Mononuclear cell (primary cell): ENCODE data around the gene ADTRP. TPM values are rescaled to one million over a fixed set of nuclear protein-coding genes. Genes with fewer than 3 reads are reported as not detected.

Experiments
- H3K27me3 ChIP-seq: 2 replicates; pipeline ENCODE4 v1.6.0; 2011; ENCODE audit warnings: low read length, control low read depth; ENCODE audit not compliant: insufficient read depth
- H3K4me1 ChIP-seq: 2 replicates; pipeline ENCODE4 v1.5.1; 2011; ENCODE audit warnings: mild to moderate bottlenecking, low read length, control low read depth; ENCODE audit not compliant: insufficient read depth
- H3K4me3 ChIP-seq: 2 replicates; pipeline ENCODE4 v1.5.1; 2011; ENCODE audit warnings: mild to moderate bottlenecking, low read length, moderate library complexity
- H3K9me3 ChIP-seq: 2 replicates; pipeline ENCODE4 v1.5.1; 2011; ENCODE audit warnings: low read depth, mild to moderate bottlenecking, control low read depth, low read length
- total RNA-seq: library from RNA; depleted of rRNA; stranded (reverse); fragments of >200 nt; gene quantifications from one replicate; pipeline ENCODE4 v1.2.3, GENCODE V29; 2012

Gene ADTRP
- total RNA-seq, 1 donor = 32.7 TPM

DNA sequence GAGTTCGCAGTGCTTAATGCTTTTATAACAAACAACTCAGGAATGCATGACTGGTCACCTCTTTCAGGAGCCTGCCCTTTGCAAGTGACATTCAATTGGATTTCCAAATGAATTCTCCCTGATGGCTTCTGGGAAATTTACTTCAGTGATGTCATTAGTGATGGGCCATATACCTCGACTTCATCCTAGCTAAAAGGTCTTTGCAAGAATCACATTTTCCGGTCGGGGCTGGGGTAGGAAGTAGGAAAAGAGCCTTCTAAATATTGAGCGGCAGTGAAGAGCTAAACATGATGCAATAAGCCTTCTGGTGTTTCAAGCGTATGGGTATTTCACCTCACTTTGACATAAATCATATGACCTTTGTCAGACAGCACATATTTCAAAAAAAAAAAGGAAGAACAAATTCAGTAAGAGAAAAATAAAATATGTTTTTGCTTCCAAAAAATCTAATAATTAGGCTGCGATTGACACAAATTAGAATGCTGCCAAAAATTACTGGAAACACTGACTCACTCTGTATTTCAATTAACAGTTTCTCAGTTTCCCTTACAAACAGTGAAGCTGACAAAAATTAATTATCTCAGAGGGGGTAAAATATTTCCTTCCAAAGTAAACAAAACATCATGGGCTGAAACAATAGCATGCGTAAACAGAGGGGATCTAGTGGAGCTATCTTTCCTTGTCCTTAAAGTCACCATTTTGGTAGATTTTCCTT, 39.8 kb downstream of the ADTRP start:
- Histone ChIP-seq H3K4me3 (no peak overlapping the region), H3K4me1 (peaks cover 9% of the 10 kb centered on the region), H3K27me3 (no peaks in the 10 kb centered on the region), H3K9me3 (no peaks in the 10 kb centered on the region)

DNA sequence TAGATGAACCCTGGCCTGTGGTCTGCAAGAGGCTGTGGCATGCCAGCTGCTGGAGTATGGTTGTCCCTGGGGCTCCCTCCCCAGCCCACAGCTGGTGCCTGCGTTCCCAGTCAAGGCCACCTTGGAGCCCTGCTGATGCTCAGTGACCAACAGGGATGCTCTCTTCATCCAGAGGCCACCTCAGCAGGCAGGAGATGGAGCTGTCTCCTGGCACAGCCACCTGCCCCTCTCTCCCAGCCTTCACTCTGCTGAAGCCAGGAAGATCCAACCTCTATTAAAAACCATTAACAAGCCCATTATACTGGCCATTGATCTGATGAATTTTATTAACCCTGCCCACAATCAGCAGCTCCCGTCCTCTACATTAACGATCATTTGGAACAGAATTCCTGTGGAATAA, 40.4 kb downstream of the ADTRP start:
- H3K4me3 ChIP-seq = no peak overlapping the region
- H3K9me3 ChIP-seq = no peaks in the 10 kb centered on the region

DNA sequence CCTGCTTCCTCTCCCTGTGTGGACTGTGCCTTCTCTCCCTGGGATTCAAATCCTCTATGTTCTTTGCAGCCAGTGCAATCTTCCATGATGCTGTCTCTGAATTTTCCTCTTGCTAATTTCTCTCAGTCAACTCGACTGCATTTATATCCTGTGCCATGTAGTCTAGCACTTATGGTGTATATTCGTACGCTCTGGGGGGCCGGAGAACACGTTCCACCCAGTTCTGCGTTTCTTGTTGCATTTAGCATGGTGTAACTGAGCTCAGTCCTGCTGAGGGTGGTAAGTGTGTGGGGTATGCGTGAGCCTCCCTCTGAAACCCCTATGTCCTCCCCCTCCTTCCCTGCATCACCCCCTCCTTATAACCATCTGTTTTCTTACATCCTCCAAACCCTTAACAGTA, 42.0 kb downstream of the ADTRP start:
- peaks cover 27% of the 10 kb centered on the region for H3K4me1 ChIP-seq
- no peaks in the 10 kb centered on the region for H3K27me3 ChIP-seq
- H3K4me3 ChIP-seq = no peak overlapping the region

More for the DNA sequence above, 40.4 kb downstream of the ADTRP start:
- no peaks in the 10 kb centered on the region for H3K27me3 ChIP-seq
- H3K4me1 ChIP-seq = peaks cover 10% of the 10 kb centered on the region

DNA sequence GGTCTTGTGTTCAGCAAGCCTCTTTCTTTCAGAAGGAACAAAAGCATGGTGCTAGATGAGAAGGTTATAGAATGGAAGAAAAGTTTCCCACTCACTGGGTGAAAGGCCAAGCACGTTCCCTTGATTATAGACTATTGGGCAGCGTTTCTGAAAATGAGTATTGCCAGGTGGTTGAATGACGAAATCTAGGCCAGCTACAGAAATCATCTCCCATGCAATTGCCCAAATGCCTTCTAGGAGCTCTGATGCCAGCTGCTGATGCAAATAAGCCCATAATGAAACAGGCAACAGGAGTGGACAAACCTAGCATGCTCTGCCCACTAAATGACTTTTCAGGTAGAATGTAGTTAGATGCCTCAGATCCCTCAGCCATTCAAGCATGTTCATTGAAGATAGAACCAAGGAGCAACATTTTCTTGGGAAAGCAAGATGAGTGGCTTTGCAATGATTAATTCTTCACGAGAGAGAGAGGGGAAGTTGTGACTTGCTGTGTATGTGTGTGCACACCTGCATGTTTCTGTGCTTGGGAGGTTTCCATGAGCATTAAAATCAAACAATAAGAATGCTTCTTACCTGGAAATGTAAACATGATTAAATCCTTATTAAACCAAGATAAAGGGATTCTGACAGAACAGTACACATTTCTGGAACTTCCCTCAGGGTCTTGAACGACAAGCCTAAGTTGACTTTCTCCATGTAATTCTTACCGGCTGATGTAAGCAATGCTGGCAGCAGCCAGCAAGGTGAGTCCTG, 43.6 kb downstream of the ADTRP start:
- no peak overlapping the region for H3K4me3 ChIP-seq
- H3K4me1 ChIP-seq = peaks cover 42% of the 10 kb centered on the region
- no peaks in the 10 kb centered on the region for H3K27me3 ChIP-seq
- no peaks in the 10 kb centered on the region for H3K9me3 ChIP-seq

More for the DNA sequence above, 42.0 kb downstream of the ADTRP start:
- no peaks in the 10 kb centered on the region for H3K9me3 ChIP-seq

DNA sequence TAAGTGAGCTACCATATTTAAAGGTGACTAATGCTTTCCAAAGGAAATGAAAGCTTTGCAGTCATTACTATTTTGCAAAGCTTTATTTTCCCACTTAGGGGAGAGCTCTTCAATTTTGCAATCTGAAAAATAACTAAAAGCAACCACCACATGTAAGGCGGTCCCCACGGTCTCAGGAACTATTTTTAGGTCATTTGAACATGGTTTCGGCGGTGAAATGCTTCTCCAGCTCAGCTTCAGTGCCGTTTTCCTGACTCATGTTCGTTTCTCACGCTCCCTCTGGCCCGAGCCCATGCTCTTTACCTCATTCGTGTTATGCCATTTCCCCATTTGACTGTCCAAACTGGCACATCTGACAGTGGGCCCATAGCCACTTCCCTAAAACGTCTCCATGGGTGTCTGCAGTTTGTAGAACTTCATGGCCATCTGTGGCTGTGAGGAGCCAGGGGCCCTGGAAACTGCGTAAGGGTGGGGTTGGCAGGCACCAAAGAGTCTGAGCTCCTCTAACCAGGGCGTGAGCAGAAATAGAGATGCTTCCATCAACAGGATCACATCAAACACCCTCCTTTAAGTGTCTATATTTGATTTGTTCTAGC, 46.5 kb downstream of the ADTRP start:
- Histone ChIP-seq H3K4me3 (no peak overlapping the region), H3K27me3 (no peaks in the 10 kb centered on the region), H3K4me1 (peaks cover 54% of the 10 kb centered on the region), H3K9me3 (no peaks in the 10 kb centered on the region)

- Histone ChIP-seq H3K27me3 (no peaks in the 10 kb centered on the region), H3K4me1 (peaks cover 54% of the 10 kb centered on the region), H3K4me3 (no peak overlapping the region), H3K9me3 (no peaks in the 10 kb centered on the region)
Measured at GRCh38 chr6:11731423-11731822, 47.2 kb downstream of the ADTRP start.

- no peak overlapping the region for H3K4me3 ChIP-seq
- H3K9me3 ChIP-seq = no peaks in the 10 kb centered on the region
- no peaks in the 10 kb centered on the region for H3K27me3 ChIP-seq
- H3K4me1 ChIP-seq = peaks cover 54% of the 10 kb centered on the region
Measured at GRCh38 chr6:11730641-11731040, 48.0 kb downstream of the ADTRP start.

DNA sequence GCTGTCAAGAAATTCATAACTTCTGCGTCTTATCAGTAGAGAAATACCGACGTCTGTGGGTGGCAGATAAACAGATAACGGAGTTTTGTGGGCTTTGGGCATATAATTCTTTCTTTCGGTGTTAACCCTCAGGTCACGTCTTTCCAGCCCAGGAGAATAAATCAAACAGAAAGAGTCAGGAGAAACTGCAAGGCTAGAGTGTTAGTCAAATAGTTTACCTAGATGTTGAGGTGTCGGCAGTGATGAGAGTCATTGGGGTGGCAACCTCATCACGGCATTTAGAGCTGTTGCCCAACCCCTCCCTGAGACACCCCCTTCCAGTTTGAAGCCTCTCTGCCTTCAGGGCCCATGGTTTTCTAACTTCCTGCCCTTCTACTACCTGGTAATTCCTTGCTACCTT, 49.5 kb downstream of the ADTRP start:
- Histone ChIP-seq H3K9me3 (no peaks in the 10 kb centered on the region), H3K4me1 (peaks cover 54% of the 10 kb centered on the region), H3K27me3 (no peaks in the 10 kb centered on the region), H3K4me3 (no peak overlapping the region)

GRCh38 chr6:11727998-11728961, 50.3 kb downstream of the ADTRP start:
- no peak overlapping the region for H3K4me3 ChIP-seq
- no peaks in the 10 kb centered on the region for H3K9me3 ChIP-seq
- peaks cover 53% of the 10 kb centered on the region for H3K4me1 ChIP-seq
- no peaks in the 10 kb centered on the region for H3K27me3 ChIP-seq

- Histone ChIP-seq H3K4me3 (no peak overlapping the region), H3K9me3 (no peaks in the 10 kb centered on the region), H3K4me1 (peaks cover 45% of the 10 kb centered on the region), H3K27me3 (no peaks in the 10 kb centered on the region)
Measured at GRCh38 chr6:11727346-11727997, 51.1 kb downstream of the ADTRP start.

- Histone ChIP-seq H3K4me3 (no peak overlapping the region), H3K27me3 (no peaks in the 10 kb centered on the region), H3K9me3 (no peaks in the 10 kb centered on the region), H3K4me1 (peaks cover 20% of the 10 kb centered on the region)
Measured at GRCh38 chr6:11724286-11724685, 54.3 kb downstream of the ADTRP start.

DNA sequence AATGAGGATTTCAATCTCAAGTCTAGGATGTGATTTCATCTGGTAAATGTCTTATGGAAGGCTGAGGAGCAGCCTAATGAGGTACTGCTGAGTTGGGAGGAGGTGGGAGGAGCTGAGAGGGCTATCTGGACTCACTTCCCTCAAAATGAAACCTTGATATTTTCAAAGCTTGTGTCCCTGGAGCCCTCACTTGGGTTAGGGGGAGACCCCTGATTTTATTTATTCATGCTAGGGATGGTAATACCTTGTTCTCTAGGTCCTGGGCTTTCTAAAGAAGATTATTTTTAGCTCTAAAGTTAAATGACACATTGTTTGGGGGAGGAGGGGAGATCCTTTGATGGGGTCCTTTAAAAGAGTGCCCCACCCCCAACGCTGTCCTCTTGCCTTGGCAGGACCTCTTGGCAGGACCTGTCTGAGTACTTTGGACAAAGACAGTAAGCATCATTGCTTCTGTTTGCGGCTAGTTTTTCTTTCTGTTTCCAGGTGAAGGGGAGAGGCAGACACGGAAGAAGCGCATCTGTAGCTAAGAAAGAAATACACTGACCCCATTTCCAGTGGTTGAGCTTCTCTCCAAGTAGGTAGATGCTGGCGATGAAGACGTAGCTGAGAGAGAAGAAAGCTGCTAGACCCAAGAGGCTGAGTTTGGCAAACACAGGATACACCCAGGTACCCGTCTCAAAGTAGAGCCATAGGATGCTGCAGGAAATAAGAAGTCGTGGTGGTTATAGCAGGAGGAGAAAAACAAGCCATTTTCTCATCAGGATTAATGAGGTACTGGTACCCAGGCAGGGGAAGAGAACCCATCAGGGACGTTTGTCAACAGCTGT, 55.6 kb downstream of the ADTRP start:
- Histone ChIP-seq H3K9me3 (no peaks in the 10 kb centered on the region), H3K27me3 (no peaks in the 10 kb centered on the region), H3K4me1 (peaks cover 7% of the 10 kb centered on the region), H3K4me3 (no peak overlapping the region)

DNA sequence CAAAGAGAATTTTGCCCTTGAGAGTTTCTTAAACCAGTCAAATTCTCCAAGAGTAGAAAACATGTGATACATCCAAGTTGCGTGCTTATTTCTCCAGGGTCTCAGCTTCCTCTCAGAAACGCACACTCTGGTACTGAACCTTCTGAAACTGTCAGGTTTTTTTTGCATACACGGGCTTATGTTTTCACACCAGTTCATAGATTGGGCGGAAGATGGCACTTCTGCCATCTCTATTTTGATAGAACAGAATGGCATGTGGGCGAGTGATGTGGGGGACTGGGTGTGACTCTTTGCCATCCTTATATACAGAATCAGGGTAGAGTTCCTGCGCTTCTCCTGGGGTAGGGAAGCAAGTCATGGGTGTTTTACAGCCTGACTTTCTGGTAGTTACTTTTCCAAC, 56.4 kb downstream of the ADTRP start:
- Histone ChIP-seq H3K27me3 (no peaks in the 10 kb centered on the region), H3K4me1 (peaks cover 2% of the 10 kb centered on the region), H3K9me3 (no peaks in the 10 kb centered on the region), H3K4me3 (no peak overlapping the region)
